ENCODE data around the gene CAND1.

Gene CAND1

GRCh38 chr12:67268896-67269632 is at the start of gene CAND1:
CAND1 (plus strand) TSS chr12:67269358; CDS start chr12:67269718, 360 bp downstream.
- DNase-seq: peak; percentile 99

GRCh38 chr12:67220065-67220464 is 49.1 kb upstream of the CAND1 start:
- no peak for DNase-seq

- no peak for DNase-seq
Observed at GRCh38 chr12:67222302-67222701, 46.9 kb upstream of the CAND1 start.

GRCh38 chr12:67223225-67223624 is 45.9 kb upstream of the CAND1 start:
- DNase-seq: no peak

DNA sequence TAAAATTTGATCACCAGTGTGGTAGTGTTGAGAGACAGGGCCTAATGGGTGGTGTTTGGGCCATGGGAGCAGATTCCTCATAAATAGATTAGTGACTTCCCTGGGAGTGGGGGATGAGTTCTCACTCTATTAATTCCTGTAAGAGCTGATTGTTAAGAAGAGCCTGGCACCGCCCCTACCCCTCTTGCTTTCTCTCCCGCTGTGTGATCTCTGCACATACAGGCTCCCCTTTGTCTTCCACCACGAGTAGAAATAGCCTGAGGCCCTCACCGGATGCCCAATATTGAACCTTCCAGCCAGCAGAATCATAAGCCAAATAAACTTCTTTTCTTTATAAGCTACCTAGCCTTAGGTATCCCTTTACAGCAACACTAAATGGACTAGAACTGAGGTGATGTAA is 31.9 kb upstream of the CAND1 start:
- no peak for DNase-seq

DNA sequence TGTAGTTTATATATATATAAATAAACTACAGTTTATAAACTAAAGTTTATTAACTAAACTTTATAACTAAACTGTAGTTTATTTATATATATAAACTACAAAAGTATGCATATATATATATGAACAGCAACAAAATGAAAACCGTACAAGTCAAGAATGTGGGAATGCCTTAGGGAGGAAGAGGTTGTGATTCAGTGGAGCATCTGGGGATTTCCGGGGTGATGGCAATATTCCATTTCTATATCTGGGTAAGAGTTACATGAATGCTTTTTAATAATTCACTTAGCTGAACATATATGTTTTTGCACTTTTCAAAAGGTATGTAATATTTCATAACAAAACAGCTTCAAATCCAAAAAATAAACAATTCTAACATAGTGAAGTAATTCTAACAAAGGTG is 30.1 kb upstream of the CAND1 start:
- DNase-seq: no peak

- no peak for DNase-seq
Observed at GRCh38 chr12:67241482-67241881, 27.7 kb upstream of the CAND1 start.

DNA sequence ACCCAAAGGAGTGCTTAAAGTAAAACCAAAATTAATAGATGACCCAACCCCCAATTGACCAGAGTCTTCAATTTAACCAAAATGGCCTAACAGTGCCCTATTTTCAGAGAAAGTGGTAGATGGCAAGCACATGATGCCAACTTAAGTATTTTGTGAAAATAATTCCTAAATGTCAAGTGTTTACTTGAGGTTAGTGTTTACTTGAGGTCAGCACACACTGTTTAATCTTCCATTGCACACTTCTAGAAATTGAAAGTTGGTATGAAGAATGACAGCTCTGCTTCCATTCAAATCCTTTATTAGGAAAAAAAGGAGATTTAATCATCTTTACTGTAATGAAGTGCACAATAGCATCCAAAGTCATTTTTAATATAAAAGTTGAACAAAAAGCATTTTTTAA is 25.9 kb upstream of the CAND1 start:
- no peak for DNase-seq

DNA sequence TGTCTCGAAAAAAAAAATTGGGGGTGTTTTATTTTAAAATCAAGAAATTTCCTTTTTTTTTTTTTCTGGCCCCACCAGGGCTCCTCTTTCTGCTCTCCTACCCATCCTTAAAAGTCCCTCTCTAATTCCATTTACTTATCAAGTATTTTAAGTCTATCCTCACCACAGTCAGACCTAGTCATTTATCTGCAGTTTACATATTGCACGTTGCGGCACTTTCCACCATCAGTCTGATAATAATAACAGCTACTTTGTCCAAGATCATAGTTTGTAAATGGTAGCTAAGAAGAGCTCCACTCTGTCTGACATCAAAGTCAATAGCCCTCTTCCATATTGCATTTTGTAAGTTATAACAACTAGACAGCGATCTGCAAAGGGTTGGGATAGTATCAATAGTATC is 23.6 kb upstream of the CAND1 start:
- no peak for DNase-seq

DNA sequence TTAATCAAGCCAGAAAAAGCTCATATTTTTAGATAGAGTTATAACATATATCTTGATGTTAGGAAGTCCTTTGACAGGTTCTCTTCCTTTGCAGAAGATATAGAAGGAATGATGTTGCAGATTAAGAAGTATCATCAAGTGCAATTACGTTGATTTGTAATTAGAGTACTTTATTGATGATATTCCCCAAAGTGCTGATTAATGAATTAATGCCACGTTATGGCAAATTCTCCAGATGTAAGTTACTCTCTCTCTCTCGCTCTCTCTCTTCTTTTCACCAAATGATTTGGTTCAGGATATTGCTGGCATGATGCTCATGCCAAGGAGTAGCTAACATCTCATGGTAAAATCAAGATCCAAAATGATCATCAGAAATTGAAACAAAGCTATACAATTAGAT is 18.1 kb upstream of the CAND1 start:
- no peak for DNase-seq

- no peak for DNase-seq
Observed at GRCh38 chr12:67254372-67255026, 14.7 kb upstream of the CAND1 start.

DNA sequence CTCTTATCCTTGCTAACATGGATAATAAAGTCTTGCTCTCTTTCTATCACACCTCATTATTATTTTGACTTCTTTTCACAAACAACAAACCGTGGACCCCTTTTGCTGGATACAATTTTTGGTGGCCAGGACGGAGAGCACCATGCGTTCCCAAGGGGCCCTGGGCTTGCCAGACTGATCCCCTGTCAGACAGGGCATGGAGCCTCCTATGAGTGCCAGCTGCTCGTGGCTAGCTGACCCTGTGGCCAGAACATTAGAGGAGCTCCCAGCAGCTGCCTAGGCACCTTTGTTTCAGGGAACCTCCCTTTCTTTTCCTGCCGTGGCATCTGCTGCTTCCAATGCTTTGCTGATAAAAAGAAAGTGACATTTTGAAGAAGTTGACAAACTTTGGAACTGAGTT is 12.5 kb upstream of the CAND1 start:
- DNase-seq: no peak

GRCh38 chr12:67263471-67263870 is 5.7 kb upstream of the CAND1 start:
- no peak for DNase-seq

DNA sequence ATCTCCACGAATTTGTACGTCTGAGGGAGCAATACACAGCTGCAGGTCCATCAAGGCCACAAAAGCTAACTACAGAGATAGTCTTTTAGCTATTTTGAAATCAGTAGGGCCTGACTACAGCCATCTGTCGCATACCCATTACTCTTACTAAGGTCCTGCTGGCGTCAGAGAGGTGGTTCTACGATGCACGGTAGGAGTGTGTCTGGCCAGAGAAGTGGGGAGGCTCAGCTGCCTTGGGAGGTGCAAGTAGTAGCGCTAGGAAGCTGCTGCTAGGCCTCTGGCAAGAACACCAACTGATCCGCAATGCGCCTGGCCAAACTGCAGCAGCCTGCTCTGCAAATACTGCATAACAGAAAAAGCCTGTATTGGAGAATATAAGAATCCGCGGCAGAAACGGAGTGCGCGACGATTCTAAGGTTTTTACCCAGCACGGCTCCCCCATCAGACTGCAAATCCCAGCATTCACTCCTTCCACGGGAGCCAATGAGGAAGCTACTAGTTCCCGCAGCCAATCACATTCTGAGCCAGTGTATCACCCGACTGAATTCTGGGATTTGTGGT is 743 bp upstream of the CAND1 start:
- DNase-seq: peak; percentile 97

DNA sequence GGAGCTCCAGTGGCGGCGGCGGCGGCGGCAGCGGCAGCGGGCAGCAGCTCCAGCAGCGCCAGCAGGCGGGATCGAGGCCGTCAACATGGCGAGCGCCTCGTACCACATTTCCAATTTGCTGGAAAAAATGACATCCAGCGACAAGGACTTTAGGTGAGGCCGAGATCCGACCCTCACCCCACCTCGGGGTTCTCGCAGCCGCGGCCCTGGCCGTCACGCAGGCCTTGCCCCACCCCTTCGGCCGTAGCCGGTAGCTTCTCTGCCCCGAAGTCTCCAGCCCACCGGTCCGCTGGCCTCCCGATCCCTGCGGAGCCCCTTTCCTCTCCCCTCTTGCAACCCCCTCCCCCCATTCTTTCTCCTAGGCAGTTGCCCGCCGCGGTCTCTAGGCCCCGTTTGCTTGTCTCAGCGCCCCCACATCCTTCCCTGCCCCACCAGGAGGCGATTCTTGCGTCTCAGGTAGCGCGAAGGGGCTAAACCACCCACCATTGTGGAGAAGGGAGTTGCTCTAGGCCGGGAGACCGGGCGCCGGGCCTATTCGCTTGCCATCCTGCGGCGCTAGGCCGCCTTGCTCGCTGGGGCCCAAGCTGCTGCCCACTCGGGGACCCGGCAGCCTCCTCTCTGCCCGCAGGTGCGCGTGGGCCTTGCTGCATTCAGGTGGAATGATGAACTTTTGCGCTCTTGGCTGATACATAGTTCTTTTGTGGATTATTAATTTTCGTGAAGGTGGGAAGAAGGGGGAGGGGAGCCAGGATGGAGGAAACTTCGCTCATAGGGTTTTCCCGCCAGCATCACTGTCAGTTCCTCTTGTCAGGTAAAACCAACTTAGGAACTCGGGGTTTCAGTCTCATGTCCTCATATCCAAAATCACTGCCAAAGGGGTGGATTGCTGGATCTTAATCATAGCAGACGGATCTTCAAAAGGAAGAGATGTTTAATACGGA is 745 bp downstream of the CAND1 start:
- peak; percentile 58 for DNase-seq

GRCh38 chr12:67270622-67271021 is 1.5 kb downstream of the CAND1 start:
- DNase-seq: no peak

DNA sequence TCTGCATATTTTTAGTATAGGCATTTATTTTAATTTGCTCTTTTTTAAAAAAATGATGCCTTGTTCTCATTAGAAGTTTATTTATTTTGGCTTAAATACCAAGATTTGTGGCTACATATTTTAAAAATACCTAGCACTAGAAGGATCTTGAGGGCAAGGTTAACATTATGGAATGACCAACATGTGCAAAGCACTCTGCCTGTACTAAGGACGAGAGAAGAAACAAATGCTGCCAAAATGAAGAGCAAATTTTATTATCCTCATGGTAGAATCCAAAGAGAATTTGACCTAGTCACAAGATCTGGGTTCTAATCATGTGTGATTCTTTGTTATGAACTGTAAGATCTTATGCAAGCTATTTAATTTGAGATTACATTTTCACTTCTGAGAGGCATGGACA is 2.8 kb downstream of the CAND1 start:
- no peak for DNase-seq

DNA sequence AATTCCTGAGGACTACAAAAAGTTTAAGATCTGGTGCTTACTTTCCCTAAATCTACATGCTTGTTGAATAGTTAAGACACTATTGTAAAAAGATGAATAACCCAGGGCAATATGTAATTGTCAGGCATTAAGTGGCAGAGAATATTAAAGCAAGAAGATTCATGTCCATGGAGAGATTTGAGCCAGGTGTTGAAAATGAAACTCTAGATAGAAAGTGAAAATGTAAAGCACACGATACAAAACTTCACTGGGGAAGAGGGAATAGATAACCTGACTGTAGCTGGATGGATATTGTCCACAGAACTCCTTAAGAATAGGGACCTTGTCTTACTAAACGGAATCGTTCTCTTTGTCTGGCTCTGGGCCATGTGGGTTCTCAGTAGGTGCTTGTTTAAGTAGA is 5.0 kb downstream of the CAND1 start:
- DNase-seq: no peak

GRCh38 chr12:67275380-67275913 is 6.3 kb downstream of the CAND1 start:
- no peak for DNase-seq

GRCh38 chr12:67276421-67276820 is 7.3 kb downstream of the CAND1 start:
- DNase-seq: no peak

DNA sequence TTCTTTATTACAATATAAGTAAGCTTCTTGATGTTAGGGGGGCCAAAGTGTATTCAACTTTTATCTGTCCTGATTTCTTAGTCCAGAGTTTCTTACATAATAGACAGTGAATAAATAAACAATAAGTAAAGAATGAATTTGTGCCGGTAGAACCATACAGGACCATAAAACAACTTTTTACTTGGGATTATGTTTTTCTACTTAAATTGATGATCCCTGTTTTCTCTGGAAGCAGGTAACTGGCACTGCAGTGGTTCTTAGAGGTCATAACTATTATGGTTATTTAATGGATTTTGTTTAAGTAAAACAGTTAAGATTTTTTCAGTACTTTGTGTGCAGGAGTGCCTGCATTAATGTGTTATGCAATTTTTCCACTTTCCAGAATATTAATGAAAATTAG is 10.5 kb downstream of the CAND1 start:
- no peak for DNase-seq

GRCh38 chr12:67280088-67280487 is 10.9 kb downstream of the CAND1 start:
- no peak for DNase-seq

DNA sequence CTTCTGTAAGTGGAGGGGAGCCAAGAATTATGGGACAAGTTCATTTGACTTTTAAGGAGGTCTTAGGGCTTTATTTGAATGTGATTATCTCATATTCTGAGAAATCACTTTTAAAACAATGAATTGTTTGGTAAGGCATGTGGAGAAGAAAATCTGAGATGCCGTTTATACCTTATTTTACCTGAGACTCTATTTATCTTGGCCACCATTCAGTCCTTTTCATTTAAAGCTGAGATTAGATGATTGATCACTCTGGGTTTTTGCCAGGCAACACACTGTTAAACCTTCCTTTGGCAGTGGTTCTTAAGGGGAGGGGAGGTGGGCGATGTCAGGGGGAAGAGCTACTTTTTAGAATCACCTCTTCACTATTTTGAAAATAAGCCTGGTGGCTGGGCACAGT is 11.4 kb downstream of the CAND1 start:
- no peak for DNase-seq

Measured in CD4-positive, alpha-beta T cell treated with Interleukin-17A for 1 hour (primary cell).